Measurements from ENCODE around the gene SCGN.

The SCGN gene

GRCh38 chr6:25641377-25641776 is 10.6 kb upstream of the SCGN start:
- no peak for DNase-seq

GRCh38 chr6:25641940-25642666 is 9.9 kb upstream of the SCGN start:
- DNase-seq = no peak

- DNase-seq = no peak
Observed at GRCh38 chr6:25642667-25643328, 9.2 kb upstream of the SCGN start.

DNA sequence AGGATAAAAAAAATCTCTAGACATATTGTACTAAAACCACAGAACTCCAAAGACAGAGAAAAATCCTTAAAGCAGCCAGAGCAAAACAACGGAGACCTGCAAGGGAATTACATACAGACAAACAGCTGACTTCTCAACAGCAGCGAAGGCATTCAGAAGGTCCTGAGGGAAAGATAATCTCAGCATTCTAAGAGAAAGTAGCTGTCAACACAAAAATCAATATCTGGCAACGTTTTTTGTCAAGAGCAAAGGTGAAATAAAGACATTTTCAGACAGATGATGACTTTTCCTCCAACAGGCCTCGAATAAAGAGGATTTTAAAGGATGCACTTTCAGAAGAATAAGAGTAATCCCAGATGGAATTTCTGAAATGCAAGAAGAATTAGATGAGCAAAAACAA is 6.1 kb upstream of the SCGN start:
- DNase-seq = no peak

- DNase-seq = no peak
Observed at GRCh38 chr6:25649611-25650010, 2.4 kb upstream of the SCGN start.

DNA sequence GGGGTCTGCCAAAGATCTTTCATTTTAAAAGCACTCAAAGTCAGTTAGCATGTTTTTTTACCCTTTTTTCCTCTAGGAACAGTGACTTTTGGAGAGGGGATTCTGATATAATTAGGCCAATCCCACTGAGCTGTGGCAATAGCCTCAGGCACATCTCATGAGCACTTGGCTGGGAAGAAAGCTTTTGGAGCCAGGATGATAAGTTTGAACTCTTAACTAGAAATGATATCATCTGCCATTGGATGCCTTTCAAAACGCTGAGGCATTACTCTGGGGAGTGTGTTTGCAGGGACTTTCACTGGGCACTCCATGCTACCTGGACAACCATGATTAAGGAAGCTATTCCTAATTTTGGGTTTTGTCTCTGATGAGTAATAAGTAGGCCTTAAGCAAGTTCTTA is 3.7 kb downstream of the SCGN start:
- DNase-seq = no peak

DNA sequence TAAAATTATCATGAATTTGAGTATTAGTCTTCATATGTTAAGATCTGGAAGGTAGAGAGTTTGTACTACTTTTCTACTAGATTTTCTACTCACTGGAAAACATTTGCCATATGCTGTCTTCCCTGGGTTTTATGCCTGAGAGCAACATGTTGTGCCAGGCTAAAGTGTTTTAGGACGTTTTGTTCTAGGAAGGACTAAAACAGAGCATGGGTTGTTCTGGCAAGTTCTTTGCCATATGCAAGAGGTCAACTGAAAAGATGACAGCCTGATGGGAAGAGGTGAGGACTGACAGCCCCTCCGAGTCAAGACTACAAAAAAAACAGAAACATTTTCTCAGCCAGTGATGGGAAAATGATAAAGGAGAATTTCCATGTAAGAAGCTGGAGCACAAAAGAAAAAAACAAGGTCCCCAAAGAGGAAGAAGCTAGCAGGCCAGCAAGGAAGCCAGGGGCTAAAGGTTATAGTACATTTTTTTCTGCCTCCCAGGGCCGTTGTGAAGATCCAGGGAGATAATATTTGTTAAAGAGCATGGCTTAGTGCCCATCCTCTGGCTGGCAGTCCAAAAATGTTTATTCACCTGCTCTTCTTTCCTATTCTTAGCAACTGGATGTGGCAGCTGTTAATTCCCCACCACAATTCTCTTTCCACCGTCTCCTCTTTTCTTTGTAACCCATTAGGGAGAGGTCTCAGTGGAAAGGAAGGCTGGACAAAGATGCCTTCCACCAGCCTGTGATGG is 7.8 kb downstream of the SCGN start:
- DNase-seq = no peak

GRCh38 chr6:25660512-25660911 is 8.5 kb downstream of the SCGN start:
- no peak for DNase-seq

DNA sequence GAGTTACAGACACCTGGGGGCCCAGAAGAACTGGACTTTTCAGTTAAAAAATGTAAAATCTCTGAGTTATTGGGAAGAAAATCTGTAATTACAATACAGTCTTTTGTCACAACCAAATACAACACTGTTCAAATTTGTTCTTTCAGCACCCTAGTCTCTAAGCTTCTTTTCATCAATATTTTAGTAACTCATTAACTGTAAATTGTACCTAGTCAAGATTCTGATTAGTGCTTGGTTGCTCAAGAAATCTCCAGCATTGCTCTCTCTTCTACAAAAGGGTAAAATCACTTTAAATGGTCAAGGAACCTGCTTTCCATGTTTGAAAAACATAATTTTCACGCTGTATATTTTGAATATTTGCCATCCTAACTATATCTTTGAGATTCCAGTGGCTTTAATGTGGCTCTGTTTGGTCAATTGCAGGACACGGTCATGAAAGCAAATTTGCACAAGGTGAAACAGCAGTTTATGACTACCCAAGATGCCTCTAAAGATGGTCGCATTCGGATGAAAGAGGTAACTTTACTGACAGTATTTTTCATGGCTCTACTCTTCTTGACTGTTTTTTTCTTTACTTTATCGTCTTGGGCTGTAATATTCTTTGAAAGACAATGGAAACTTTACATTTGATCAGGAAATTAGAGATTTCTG is 9.2 kb downstream of the SCGN start:
- DNase-seq = no peak

- no peak for DNase-seq
Observed at GRCh38 chr6:25665455-25665854, 13.4 kb downstream of the SCGN start.

DNA sequence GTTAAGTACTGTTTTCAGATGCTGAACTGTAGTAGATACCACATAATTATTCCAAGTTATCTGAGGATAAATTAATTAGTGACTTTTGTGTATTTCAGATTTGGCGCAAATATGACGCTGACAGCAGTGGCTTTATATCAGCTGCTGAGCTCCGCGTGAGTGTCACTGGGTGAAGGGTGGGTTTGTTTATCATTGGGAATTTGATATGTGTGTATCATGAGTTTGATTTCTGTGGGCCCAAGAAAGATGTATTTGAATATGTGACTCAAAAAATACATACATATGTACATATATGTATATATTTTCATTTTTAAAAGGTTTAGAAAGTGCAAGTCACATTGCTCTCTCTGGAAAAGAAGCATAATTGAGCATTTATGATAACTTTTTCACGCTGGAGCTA is 17.4 kb downstream of the SCGN start:
- no peak for DNase-seq

GRCh38 chr6:25670208-25670607 is 18.2 kb downstream of the SCGN start:
- DNase-seq = no peak

GRCh38 chr6:25670793-25671513 is 18.9 kb downstream of the SCGN start:
- no peak for DNase-seq

DNA sequence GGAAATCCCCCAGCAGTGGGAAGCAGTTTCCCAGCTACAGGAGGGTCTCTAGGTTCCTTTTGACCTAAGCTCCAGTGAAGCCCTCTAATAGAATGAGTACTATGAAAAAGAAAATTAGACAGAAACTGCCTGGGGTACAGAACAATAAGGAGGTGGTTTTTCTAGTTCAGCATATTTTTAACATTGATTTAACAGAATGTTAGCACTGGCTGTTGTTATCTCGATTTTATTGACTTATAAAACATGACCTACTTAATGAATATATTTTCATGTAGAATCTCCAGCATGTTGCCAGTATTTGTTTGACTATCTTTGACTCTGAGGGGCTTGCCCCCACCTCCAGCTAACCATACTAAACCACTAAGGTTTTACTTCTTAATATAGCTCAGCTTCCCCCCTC is 19.6 kb downstream of the SCGN start:
- no peak for DNase-seq

GRCh38 chr6:25675167-25675566 is 23.2 kb downstream of the SCGN start:
- DNase-seq = no peak

- no peak for DNase-seq
Observed at GRCh38 chr6:25676775-25677174, 24.8 kb downstream of the SCGN start.

DNA sequence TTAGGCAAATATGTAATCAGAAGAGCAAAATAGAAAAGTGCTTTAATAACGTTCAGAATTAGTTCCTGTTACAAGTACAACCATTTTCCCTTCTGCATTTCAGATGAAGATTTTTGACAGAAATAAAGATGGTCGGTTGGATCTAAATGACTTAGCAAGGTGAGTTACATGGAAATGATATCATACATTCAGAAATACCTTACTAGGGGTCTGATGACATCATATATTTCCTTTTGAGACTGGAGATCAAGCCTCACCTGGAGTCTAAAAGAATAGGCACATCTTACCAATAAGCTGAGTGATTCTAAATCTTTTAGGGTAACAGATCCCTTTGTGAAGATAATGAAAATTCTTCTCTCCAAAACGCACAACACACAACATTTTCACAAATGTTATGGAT is 29.8 kb downstream of the SCGN start:
- DNase-seq = no peak

DNA sequence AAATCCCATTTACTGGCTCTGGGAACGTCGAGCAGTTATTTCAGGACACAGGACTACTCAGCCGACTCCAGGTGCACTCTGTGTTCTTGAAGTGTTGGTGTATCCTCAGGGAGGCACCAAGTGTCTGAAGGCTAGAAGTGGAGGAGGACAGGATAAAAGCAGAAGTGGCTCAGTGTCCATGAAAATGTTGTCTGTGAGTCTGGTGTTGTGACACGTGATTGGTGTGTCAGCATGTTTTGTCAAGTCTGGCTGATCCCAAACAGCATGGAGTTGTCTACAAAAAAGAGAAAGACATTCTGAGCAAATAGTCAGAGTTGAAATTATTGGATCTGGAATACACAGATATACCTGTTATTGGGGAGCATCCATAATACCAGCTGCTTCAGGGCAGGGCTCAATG is 30.3 kb downstream of the SCGN start:
- no peak for DNase-seq

DNA sequence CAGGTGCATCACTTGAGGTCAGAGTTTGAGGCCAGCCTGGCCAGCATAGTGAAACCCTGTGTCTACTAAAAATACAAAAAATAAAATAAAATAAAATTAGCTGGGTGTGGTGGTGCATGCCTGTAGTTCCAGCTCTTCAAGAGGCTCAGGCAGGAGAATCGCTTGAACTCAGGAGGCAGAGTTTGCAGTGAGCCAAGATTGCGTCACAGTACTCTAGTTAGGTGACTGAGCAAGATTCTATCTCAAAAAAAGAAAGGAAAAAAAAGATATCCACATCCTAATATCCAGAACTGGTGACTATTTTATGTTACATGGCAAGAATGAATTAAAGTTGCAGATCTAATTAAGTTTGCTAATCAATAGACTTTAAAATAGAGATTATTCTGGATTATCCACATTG is 32.5 kb downstream of the SCGN start:
- no peak for DNase-seq

GRCh38 chr6:25685251-25685650 is 33.2 kb downstream of the SCGN start:
- DNase-seq = no peak

DNA sequence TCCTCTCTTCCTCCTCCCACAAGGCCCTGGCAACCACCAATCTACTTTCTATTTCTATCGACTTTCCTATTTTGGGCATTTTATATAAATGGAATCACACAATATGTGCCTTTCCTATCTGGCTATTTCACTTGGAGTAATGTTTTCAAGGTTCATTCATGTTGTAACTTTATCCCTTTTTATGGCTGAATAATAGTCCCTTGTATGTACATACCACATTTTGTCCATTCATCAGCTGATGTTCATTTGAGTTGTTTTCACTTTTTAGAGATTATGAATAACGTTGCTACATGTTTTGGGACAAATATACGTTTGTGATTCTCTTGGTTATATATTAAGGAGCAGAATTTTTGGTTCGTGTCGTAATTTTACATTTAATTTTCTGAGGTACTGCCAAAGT is 33.9 kb downstream of the SCGN start:
- DNase-seq = no peak

- DNase-seq = no peak
Observed at GRCh38 chr6:25686856-25687255, 34.8 kb downstream of the SCGN start.

DNA sequence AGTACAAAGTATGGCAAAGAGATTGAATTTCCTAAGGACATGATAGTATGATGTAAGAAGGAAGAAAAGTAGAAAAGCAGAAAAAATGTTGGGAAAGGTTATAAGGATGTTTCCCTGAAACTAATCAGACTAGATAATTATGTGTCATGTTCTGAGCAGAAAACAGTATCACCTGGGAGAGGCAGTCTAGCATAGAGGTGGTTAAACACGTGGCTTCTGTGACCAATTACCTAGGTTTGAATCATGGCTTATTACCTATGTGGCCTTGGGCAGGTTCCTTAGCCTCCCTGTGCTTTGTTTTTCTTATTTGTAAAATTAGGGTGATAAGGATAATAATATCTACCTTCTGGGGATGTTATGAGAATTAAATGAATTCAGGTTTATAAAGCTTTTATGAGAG is 38.0 kb downstream of the SCGN start:
- no peak for DNase-seq

Data from NCI-H1436 (cell line).